Activated naive CD4-positive, alpha-beta T cell treated with anti-CD3 and anti-CD28 coated beads, Interleukin-2, amount 50 U/mL, for 16 hours (primary cell): ENCODE measurements around the gene EPM2A.
"Not testable (repeated sequence)": the region's sequence is repeated elsewhere in the genome, so short reads cannot be mapped to it uniquely, and the experiment has no call there.

Experiments used
- DNase-seq: peaks from one replicate; pipeline ENCODE4 v3.0.0-alpha.2; 2020

Gene EPM2A

DNA sequence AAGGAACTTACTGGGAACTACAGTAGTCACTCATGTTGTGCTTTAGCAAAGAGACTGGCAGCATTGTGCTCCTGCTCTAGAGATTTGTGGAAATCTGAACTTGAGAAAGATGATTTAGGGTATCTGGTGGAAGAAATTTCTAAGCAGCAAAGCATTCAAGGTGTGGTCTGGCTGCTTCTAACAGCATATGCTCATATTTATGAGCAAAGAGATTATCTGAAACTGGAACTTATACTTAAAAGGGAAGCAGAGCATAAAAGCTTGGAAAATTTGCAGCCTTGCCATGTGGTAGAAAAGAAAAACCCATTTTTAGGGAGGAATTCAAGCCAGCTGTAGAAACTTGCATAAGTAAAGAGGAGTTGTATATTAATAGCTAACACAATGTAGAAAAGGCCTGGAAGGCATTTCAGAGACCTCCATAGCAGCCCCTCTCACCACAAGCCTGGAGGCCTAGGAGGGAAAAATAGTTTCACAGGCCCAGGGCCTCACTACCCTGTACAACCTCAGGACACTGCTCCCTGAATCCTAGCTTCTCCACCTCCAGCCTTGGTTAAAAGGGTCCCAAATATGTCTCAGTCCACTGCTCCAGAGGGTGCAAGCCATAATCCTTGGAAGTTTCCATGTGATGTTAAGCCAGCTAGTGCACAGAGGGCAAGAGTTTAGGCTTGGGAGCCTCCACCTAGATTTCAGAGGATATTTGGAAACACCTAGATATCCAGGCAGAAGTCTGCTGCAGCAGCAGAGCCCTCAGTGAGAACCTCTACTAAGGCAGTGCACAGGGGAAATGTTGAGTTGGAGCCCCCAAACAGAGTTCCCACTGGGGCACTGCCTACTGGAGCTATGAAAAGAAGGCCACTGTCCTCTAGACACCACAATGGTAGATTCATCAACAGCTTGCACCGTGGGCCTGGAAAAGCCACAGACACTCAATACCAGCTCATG, 6.6 kb downstream of the EPM2A start:
- no peak for DNase-seq

DNA sequence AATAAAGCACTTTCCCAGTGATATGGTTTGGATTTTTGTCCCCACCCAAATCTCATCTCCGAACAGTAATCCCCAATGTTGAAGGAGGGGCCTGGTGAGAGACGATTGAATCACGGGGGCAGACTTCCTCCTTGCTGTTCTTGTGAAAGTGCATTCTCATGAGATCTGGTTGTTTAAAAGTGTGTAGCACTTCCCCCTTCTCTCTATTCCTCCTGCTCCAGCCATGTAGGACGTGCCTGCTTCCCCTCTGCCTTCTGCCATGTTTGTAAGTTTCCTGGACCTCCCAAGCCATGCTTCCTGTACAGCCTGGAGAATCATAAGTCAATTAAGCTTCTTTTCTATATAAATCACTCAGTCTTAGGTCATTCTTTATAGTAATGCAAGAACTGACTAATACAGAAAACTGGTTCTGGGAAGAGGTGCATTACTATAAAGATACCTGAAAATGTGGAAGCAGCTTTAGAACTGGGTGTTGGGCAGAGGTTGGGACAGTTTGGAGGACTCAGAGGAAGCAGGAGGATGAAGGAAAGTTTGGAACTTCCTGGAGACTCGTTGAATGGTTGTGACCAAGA, 7.4 kb downstream of the EPM2A start:
- DNase-seq, result no peak

DNA sequence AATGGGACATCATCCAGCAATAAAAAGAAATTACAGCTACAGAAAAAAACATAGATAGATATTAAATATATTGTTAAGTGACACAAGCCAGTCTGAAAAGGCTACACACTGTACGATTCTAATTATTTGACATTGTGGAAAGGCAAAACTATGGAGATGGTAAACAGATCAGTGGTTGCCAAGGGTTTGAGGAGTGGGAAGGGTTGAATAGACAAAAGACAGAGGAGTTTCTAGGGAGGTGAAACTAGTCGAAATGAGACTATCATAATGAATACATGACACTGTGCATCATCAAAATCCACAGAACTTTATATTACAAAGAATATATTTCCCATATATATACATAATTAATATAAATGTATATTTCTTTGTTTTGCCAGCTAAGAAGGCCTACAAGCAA, 9.8 kb downstream of the EPM2A start:
- DNase-seq, result no peak

DNA sequence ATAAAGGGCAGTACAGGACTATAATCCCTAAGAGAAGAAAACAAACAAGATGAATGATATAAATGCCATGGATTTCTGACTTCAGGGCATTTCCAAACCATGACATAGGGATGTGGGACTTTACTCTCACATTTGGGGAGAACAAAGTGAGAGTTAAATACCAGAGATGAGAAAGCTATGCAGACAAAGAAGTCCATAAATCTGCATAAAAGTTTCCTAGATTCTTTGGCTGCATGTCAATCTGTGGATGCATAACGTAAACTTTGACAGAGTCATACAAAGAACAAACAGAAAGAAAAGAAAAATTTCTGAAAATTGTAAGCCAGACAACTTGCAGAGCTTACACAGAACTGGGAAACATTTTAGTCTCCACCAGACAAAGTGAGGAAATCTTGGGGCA, 11.7 kb downstream of the EPM2A start:
- no peak for DNase-seq

DNA sequence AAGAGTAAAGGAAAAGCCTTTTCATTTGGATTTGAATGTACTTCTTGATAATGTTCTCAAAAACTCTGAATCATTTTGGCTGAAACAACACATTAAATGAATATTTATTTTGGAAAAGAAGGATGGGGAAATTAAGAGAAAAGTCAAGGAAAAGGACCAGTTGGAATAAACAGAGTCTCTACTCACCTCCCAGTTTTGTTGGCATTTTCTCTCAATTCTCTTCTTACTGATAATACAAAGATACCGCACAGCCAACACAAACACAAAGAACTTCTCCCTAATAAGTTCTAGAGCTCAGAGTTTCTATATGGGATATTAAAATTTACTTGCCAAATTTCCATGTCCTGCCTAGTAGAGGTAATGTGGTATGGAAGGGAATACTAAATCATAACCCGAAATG, 13.1 kb downstream of the EPM2A start:
- DNase-seq, result no peak

DNA sequence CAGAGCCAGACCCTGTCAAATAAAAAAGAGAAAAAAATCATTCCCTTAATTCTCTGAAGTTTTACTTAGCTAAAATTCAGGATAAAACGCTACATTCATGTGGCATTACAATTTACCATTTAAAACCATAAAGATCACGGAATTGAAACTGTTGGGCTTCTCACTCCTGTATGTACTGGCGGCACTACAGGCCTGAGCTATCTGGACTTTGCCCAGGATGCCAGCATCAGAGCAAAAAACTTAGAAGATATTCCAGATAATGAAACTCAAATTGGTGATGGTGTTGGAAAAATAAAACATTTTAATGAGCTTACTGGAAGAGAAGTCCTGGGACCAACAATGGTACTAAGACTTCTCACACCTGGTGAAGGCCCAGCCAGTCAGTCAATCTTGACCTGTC, 14.2 kb downstream of the EPM2A start:
- DNase-seq, result no peak

DNA sequence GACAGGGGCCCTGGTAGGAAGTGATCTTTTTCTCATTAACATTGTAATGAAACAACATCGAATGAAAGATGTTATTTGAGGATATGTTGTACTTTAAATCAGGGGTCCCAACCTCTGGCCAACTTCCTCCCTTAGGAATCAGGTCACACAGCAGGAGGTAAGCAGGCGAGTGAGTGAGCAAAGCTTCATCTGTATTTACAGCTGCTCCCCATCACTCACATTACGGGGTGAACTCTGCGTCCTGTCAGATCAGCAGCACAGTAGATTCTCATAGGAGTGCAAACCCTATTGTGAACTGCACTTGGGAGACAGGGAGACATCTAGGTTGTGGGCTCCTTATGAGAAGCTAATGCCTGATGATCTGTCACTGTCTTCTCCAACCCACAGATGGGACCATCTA, 19.9 kb downstream of the EPM2A start:
- DNase-seq, result no peak

DNA sequence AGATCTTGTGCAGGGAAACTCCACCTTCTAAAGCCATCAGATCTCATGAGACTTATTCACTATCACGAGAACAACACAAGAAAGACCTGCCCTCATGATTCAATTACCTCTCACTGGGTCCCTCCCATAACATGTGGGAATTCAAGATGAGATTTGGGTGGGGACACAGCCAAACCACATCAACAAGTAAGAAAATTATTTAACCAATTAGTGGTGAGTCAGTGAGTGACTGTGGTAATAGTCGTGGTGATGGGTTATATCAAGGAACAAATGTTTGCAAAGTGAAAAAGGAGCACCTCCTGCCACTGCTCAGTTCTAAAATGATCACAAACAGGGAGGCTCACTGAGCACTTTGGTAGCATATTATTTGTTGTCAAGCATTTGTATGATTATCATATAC, 20.6 kb downstream of the EPM2A start:
- no peak for DNase-seq

DNA sequence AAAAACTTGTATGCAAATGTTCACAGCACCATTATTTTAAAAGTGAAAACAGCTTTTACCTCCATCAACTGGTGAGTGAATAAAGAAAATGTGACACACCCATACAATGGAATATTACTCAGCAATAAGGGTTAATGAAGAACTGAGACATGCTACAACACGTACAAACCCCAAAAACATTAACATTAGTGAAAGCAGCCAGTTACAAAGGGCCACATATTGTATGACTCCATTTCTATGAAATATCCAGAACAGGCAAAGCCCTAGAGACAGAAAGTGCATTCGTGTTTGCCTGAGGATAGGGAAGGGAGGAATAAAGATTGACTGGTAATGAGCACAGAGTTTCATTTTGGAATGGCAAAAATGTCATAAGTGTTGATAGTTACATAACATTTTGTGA, 21.5 kb downstream of the EPM2A start:
- DNase-seq, result no peak

DNA sequence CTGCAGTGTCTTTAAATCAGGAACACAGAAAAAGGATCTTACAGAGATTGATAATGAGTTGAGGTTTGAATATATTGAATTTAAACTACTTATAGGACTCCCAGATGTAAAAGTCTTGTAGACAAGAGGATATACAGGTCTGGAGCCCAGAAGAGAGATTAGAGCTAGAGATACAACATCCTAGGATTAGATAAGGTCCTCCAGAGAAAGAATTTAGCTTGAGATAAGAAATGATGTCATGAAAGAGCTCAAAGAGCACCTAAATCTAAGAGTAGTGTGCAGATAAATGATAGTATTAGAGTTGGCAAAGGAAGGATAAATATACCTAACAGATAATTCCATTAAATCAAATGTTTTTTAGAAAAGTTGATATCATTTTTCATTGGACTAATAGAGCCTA, 23.9 kb downstream of the EPM2A start:
- DNase-seq, result no peak

DNA sequence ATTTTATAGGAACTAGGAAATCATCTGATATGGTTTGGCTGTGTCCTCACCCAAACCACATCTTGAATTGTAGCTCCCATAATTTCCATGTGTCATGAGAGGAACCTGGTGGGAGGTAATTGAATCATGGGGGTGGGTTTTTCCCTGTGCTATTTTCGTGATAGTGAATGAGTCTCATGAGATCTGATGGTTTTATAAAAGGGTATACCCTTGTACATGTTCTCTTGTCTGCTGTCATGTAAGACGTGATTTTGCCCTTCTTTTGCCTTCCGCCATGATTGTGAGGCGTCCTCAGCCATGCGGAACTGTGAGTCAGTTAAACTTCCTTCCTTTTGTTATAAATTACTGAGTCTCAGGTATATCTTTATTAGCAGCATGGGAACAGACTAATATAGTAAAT, 27.9 kb downstream of the EPM2A start:
- no peak for DNase-seq

DNA sequence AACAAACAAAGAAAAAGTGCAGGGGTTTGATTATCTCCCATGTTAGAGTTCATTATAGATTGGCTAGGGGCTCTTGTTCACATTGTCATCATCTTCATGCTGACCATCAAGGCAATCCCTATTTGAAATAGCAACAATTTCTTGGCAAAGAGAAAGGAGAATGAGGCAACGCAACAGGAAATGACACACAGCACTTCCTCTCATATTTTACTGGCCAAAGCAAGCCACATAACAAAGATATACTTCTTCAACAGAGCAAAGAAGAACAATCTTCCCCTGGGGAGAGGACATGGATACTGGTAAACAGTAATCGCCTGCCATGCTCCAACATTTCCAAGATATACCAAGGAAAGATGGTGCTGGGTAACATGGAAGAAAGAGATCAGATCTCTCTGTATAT, 29.8 kb downstream of the EPM2A start:
- DNase-seq, result no peak

DNA sequence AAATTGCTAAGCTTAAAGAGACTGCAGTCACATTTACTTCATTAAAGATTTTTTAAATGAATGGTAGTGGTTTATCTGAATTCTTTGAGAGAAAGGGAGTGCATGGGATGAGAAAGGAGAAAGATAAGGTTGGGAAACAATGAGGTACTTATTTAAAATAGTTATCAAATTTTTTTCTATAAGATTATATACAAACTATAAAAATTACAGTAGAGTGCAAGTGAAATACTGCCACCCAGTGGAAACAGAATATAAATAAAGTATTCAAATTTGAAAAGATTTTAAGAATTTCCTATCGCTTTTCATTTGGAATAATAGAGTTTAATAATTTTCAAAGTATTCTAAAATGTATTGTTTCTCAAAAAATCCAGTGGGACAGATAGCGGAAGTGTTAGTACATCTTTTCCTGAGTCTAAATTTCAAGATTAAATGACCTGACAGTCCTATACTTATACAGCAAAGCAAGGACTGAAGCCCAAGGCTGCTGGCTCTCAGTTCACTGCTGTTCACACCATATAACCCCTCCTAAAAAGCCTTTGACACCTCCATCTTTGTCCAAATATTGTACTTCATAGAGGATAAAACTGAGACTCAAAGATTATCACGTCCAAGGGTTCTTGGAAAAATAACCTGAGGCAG, 31.1 kb downstream of the EPM2A start:
- DNase-seq, result no peak

DNA sequence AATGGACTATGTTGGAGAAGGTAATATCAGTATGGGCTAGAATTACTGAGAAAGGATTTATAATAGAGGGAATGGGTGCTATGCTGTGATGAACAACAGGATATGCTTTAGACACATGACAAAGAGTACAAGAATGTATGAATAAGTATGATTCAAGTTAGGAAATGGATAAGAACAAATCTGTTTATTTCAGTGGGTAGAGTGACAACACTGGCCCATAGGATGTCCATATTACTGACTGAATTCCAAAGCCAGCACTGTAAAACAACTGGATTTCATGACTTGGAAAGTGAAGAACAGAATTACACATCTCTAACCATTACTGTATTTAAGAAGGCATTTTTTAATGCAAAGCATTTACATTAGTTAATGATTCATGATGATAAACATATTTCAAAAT, 35.9 kb downstream of the EPM2A start:
- DNase-seq, result no peak

DNA sequence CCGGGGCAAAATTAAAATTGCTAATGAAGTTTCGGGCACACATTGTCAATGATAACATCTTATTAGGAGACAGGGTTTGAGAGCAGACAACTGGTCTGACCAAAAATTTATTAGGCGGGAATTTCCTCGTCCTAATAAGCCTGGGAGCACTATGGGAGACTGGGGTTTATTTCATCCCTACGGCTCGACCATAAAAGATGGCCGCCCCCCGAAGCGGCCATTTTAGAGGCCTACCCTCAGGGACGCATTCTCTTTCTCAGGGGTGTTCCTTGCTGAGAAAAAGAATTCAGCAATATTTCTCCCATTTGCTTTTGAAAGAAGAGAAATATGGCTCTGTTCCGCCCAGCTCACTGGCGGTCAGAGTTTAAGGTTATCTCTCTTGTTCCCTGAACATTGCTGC, 37.9 kb downstream of the EPM2A start:
- DNase-seq, result not testable (repeated sequence)

DNA sequence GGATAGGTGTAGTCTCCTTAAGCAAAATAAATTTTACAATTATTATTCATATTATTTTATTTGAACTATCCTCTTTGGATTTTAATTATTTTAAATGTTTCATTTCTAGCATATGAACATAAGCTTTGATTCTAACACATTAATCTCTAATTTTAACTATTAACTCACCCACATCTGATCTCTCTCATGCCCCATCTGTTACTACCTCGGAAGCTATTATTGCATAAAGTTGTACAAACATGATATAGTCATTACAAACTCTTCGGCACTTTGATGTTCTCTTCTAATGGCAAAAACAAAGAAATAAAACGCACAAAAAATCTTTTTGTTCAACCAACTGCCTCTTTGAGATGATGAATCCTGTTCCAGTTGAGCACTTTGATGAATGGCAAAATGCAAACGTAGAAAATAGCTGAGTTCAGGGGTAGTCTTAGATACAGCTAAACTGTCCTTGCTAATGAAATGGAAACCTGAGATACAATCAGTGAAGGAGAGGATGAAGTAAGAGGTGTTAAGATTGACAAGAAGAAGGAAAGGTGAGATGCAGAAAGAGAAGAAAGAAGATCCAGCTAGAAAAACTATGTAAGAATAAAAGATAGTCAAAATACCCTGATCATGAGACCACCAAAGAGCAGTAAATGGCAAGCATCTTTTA, 41.1 kb downstream of the EPM2A start:
- DNase-seq, result no peak

DNA sequence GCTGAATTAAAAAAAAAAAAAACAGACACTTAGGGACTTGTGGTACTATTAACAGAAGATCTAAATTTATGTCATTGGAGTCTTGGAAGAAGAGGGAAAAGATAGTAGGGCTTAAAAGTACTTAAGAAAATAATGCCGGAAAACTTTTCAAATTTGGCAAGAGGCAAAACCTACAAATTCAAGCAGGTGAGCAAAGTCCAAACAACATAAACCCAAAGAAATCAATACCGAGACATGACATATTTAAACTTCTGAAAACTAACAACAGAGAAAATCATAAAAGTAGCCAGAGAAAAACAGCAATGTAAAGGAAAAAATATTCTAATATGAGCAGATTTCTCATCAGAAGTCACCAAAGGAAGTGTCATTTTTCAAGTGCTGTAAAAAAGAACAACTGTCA, 44.4 kb downstream of the EPM2A start:
- no peak for DNase-seq

DNA sequence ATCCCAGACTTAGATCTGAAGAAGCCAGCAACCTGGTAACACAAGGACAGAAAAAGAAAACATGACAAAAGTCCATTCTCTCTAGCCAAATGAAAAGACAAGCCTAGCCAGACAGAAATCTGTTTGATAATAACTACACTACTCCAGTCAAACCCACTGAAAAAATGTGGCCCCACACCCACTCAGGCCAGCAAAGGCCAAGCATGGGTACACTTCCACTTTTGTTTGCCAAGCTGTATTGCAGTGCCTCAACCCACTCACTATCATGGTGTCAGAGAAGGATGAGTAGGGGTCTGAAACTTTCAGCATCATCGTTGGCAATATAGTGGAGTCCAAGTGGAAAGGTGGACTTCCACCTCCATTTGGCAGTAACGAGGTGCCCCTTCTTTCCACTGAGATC, 45.8 kb downstream of the EPM2A start:
- no peak for DNase-seq

DNA sequence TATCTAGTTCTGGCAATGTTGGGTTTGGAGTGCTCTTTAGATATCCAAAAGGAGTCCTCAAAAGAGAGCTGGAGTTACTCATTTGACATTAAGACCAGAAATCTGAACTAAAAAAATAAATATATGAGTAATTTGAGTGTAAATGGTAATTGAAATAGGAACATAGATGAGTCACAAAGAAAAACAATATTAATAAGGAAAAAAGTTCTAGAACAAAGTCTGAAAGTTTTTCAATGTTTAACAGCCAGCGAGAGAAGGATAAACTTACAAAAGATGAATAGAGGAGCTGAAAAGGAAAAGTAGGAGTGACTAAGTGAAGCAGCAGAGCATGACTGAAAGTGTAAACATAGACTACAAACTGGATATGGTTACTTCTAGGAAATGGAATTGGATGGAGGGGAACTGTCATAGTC, 46.8 kb downstream of the EPM2A start:
- DNase-seq, result no peak

DNA sequence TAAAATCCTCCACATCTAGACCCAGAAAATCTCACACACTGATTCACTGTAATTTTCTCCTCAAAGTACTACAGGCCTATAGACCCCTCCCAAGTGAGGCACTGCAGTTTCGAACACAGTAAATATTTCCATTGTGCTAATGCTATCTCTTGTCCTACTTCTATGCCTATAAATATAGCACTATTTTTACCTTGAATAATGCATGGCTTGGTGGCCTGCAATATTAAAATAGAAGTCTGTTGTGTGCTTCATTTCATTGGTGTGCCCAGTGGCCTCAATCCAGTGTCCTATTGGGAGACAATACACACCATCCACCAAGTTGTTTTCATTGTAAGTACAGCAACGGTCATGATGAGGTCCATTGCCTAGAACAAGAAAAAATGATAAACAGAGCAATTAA, 49.4 kb downstream of the EPM2A start:
- DNase-seq, result no peak

DNA sequence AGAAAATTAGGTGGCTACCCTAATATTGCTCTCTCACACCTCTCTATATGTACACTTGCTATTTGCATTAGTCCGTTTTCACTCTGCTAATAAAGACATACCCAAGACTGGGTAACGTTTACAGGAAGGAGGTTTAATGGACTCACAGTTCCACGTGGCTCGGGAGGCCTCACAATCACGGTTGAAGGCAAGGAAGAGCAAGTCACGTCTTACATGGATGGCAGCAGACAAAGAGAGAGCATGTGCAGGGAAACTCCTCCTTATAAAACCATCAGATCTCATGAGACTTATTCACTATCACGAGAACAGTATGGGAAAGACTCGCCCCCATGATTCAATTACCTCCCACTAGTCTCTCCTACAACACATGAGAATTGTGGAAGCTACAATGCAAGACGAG, 53.4 kb downstream of the EPM2A start:
- DNase-seq, result no peak

DNA sequence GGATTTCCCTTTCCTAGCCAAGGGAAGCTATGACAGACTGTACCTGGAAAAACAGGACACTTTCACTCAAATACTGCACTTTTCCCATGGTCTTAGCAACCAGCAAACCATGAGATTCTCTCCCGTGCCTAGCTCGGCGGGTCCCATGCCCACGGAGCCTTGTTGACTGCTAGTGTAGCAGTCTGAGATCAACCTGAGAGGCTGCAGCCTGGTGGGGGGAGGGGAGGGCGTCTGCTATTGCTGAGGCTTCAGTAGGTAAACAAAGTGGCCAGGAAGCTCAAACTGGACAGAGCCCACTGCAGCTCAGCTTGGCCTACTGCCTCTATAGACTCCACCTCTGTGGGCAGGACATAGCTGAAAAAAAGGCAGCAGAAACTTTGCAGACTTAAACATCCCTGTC, 61.8 kb downstream of the EPM2A start:
- no peak for DNase-seq

DNA sequence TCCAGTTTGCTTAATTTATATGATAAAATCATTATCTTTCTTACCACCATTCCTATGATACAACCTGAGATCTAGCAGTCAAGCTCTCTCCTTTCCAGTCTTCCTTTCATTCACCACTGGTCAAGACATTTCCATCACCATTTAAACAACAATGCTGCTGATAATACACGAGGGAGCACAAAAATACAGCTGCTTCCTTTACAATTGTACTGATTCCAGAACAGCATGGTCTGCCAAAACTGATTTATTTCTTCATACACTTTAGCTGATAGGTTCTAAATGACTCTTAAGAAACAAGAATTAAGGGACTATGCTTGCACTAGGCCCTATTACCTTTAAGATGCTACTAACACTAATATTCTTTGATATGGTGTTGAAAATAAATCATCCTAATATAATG, 65.0 kb downstream of the EPM2A start:
- DNase-seq, result no peak

DNA sequence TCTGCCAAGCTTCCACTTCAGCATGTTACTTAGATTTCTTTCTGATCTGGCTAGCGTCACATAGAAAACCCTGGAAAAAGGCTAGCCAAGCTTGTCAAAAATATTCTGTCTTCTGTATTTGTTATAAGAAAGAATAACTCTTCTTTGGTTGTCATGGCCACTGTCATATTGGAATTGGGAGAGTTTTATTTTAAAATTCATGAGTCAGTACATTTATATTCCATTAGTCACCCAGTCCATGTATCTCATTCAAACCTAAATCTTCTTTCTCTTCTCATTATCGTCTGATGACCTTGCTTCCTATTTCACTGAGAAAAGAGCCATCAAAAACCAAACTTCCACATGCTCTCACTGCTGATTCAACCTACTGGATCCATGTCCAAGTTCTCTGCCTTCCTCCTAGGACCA, 65.7 kb downstream of the EPM2A start:
- no peak for DNase-seq
